CD4-positive, alpha-beta T cell treated with Interferon alpha-2 for 1 hour (primary cell): ENCODE data around the gene SPC24.
"Not testable (repeated sequence)": the region's sequence is repeated elsewhere in the genome, so short reads cannot be mapped to it uniquely, and the experiment has no call there.

Experiments used
- DNase-seq, 2 donors: peaks; one replicate each; pipeline ENCODE4 v3.0.0-alpha.2; 2020 to 2022

Gene SPC24

GRCh38 chr19:11191273-11191755 is 35.7 kb upstream of the SPC24 start:
- peak in 1 of 2 donors; percentile 40 for DNase-seq

GRCh38 chr19:11190501-11190900 is 34.9 kb upstream of the SPC24 start:
- DNase-seq, result no peak

GRCh38 chr19:11187441-11187840 is 31.9 kb upstream of the SPC24 start:
- DNase-seq, result no peak

- DNase-seq, result no peak
Measured at GRCh38 chr19:11182994-11183393, 27.4 kb upstream of the SPC24 start.

GRCh38 chr19:11181488-11181887 is 25.9 kb upstream of the SPC24 start:
- DNase-seq, result no peak

- not testable (repeated sequence) for DNase-seq
Measured at GRCh38 chr19:11180975-11181374, 25.4 kb upstream of the SPC24 start.

GRCh38 chr19:11180346-11180745 is 24.8 kb upstream of the SPC24 start:
- no peak for DNase-seq

GRCh38 chr19:11179716-11180297 is 24.2 kb upstream of the SPC24 start:
- no peak for DNase-seq

GRCh38 chr19:11179145-11179465 is 23.5 kb upstream of the SPC24 start:
- DNase-seq, result not testable (repeated sequence)

- DNase-seq, result no peak
Measured at GRCh38 chr19:11177592-11177991, 22.0 kb upstream of the SPC24 start.

- no peak for DNase-seq
Measured at GRCh38 chr19:11176466-11177193, 21.0 kb upstream of the SPC24 start.

- no peak for DNase-seq
Measured at GRCh38 chr19:11175920-11176319, 20.3 kb upstream of the SPC24 start.

GRCh38 chr19:11174336-11174735 is 18.8 kb upstream of the SPC24 start:
- no peak for DNase-seq

GRCh38 chr19:11173516-11174155 is 18.1 kb upstream of the SPC24 start:
- DNase-seq, result no peak

- no peak for DNase-seq
Measured at GRCh38 chr19:11172576-11172975, 17.0 kb upstream of the SPC24 start.

GRCh38 chr19:11171144-11171543 is 15.6 kb upstream of the SPC24 start:
- DNase-seq, result no peak

- DNase-seq, result no peak
Measured at GRCh38 chr19:11169896-11170678, 14.5 kb upstream of the SPC24 start.

GRCh38 chr19:11168568-11168967 is 13.0 kb upstream of the SPC24 start:
- DNase-seq, result no peak

GRCh38 chr19:11166281-11167142 is 10.9 kb upstream of the SPC24 start:
- DNase-seq, result no peak

- DNase-seq, result no peak
Measured at GRCh38 chr19:11165486-11166030, 10.0 kb upstream of the SPC24 start.

GRCh38 chr19:11164879-11165406 is 9.4 kb upstream of the SPC24 start:
- DNase-seq, result no peak

GRCh38 chr19:11164296-11164695 is 8.7 kb upstream of the SPC24 start:
- DNase-seq, result no peak
